Stomach smooth muscle (tissue), 2 donors: Measurements from ENCODE around the gene RIMBP3C.
"Not testable (repeated sequence)": the region's sequence is repeated elsewhere in the genome, so short reads cannot be mapped to it uniquely, and the experiment has no call there.

Experiments
- H3K27ac ChIP-seq: one replicate; pipeline ENCODE4 v1.7.0; 2013; ENCODE audit warnings: mild to moderate bottlenecking, low read length, inconsistent platforms
- H3K27me3 ChIP-seq, 2 donors: one replicate each; pipeline ENCODE4 v1.7.0; 2013; ENCODE audit warnings: low read length in 2 of 2; ENCODE audit not compliant: insufficient read depth in 2 of 2, control insufficient read depth in 1 of 2
- H3K36me3 ChIP-seq, 2 donors: one replicate each; pipeline ENCODE4 v1.7.0; 2013; ENCODE audit warnings: low read length in 2 of 2; ENCODE audit not compliant: control insufficient read depth in 2 of 2, insufficient read depth in 2 of 2
- H3K4me1 ChIP-seq: one replicate; pipeline ENCODE4 v1.7.0; 2013; ENCODE audit warnings: low read length; ENCODE audit not compliant: control insufficient read depth, insufficient read depth
- H3K4me3 ChIP-seq, 2 donors: one replicate each; pipeline ENCODE4 v1.7.0; 2013; ENCODE audit warnings: low read length in 2 of 2
- H3K9ac ChIP-seq, 2 donors: one replicate each; pipeline ENCODE4 v1.7.0; 2013; ENCODE audit warnings: low read length in 2 of 2, mild to moderate bottlenecking in 1 of 2
- H3K9me3 ChIP-seq, 2 donors: one replicate each; pipeline ENCODE4 v1.7.0; 2013; ENCODE audit warnings: low read length in 2 of 2; ENCODE audit not compliant: control insufficient read depth in 2 of 2
- donor health status: healthy.
- donor health status: Pancreatic carcinoma.

Gene RIMBP3C

DNA sequence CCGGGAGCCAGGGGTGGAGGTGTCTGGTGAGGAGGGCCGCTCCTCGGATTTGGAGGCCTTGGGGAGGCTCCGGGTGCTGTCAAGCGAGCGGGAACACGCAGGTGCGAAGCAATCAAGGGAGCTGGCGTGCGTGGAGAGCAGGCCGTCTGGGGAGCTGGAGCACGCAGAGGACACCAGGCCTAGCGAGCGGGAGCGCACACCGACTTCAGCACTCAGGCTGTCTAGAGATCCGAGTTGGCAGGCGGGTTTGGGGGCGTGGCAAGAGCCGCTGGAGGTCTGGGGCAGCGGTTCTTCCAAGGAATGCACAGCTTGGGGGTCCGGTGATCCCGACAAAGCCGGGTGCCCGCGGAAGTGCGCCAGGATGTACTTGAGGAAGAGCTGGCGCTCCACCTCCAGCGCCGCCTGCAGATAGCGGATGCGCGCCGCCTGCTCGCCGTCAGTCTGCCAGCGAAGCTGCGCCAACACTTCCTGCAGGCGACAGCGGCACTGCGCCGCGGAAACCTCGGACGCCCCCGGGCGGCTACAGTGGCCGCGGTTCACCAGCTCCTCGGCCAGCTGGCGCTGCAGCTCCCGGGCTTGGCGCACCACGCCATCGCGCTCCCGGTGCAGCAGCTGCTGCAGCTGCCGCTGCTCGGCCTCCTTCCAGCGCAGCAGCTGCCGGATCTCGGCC is 1.1 kb downstream of the RIMBP3C start:
- H3K27ac ChIP-seq, H3K4me3 ChIP-seq, H3K27me3 ChIP-seq, H3K36me3 ChIP-seq, H3K9ac ChIP-seq, H3K4me1 ChIP-seq, H3K9me3 ChIP-seq: not testable (repeated sequence)

- not testable (repeated sequence) for H3K9ac ChIP-seq, H3K4me3 ChIP-seq, H3K9me3 ChIP-seq, H3K27ac ChIP-seq, H3K27me3 ChIP-seq, H3K4me1 ChIP-seq, H3K36me3 ChIP-seq
Measured at GRCh38 chr22:21549558-21549957, 1.7 kb downstream of the RIMBP3C start.

DNA sequence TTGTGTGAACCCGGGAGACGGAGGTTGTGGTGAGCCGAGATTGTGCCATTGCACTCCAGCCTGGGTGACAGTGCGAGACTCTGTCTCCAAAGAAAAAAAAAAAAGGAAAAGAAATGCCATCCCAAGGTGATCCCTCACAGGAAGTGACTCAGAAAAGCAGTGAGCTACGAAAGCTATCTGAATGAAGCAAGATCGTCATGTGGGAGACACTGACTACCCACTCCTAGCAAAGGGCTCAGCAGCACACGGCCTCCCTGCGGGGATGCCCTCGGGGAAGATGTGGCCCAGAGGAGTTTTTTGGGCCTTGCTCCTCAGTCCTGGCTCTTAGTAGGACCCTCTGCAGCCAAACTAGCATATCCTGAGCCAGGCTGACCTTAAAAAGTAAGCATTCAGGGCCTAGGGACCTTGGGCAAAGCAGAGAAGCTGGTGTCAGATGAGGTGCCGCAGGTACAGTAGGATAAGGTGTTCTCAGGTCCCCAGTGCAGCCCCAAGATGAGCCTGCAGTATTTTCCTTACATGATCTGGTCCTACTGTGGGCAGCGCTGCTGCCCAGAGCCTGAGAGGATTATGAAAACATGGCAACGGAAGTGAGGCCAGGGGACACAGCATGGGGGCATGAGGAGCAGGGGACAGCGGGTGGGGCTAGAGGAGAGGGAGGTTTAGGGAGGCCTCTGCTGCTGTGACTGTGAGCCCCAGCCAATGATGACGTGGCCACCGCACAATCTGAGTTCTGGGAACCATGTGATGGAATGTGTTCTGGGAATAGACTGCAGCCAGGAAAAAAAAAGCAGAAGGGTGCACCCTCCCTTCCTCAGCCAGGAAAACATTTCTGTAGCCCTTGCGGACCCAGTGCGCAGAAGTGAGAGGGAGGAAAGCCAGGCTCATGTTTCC is 6.6 kb downstream of the RIMBP3C start:
- H3K9ac ChIP-seq, H3K9me3 ChIP-seq, H3K27ac ChIP-seq, H3K27me3 ChIP-seq, H3K36me3 ChIP-seq, H3K4me1 ChIP-seq, H3K4me3 ChIP-seq: not testable (repeated sequence)

GRCh38 chr22:21539862-21540261 is 11.4 kb downstream of the RIMBP3C start:
- H3K27ac ChIP-seq, H3K9ac ChIP-seq, H3K27me3 ChIP-seq, H3K36me3 ChIP-seq, H3K4me1 ChIP-seq, H3K9me3 ChIP-seq, H3K4me3 ChIP-seq: not testable (repeated sequence)

- not testable (repeated sequence) for H3K9ac ChIP-seq, H3K4me1 ChIP-seq, H3K27me3 ChIP-seq, H3K4me3 ChIP-seq, H3K36me3 ChIP-seq, H3K27ac ChIP-seq, H3K9me3 ChIP-seq
Measured at GRCh38 chr22:21532863-21533648, 18.2 kb downstream of the RIMBP3C start.

DNA sequence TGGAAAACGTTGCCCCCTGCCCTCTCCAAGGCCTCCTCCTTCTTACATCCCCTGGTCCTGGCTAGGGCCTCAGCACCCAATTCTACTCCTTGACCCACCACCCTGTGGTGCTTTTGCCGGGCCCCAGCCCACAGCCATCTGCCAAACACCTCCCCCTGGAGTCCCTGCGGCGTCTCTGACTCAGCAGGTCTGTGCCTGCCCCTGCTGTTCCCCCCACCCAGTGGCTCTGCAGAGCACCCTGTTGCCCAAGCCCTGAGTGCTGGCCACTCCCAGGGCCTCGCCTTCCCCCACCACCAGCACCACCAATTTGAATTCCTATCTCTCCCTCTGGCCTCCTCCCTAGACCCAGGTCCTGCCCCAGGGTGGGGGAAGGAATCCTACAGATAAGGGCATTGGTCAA is 19.7 kb downstream of the RIMBP3C start:
- not testable (repeated sequence) for H3K27ac ChIP-seq, H3K36me3 ChIP-seq, H3K27me3 ChIP-seq, H3K4me3 ChIP-seq, H3K9ac ChIP-seq, H3K9me3 ChIP-seq, H3K4me1 ChIP-seq

GRCh38 chr22:21526705-21527500 is 24.4 kb downstream of the RIMBP3C start:
- H3K4me1 ChIP-seq, H3K36me3 ChIP-seq, H3K27ac ChIP-seq, H3K9me3 ChIP-seq, H3K4me3 ChIP-seq, H3K27me3 ChIP-seq, H3K9ac ChIP-seq: not testable (repeated sequence)

DNA sequence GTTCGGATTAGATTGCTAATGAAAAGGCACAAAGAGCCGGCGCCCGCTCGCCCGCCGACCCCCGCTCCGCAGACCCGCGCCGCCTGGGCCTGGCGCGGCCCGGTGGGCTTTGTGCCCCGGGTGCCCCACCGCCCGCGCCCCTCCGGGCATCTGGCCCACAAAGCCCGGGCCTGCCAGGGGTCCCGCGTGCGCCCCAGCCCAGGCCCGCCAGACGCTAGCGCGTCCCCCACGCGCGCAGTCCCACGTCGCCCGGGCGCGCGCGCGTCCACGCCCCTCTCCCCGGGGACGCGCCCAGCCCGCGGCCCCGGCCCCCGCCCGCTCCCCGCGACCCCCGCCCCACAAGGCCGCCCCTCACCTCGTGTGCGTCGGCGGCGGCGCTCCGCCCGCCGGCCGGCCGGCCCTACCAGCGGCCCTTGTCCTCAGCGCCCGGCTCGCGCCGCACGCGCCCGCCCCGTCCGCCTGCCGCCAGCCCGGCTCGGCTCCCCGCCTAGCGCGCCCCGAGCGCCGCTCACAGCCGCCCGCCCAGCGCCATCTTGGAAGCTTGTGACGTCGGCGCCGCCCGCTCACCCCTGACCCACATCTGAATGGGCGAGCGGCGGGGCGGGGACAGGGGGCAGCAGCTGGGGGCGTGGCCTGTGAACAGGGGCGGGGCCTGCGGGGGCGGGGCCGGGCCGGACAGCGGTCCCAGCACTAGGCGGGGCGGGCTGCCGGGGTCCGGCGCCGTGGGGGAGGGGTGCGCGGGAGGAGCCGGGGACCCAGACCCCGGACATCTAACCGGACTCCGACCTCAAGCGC is 34.1 kb downstream of the RIMBP3C start:
- H3K27me3 ChIP-seq, H3K9me3 ChIP-seq, H3K9ac ChIP-seq, H3K4me1 ChIP-seq, H3K36me3 ChIP-seq, H3K27ac ChIP-seq, H3K4me3 ChIP-seq: not testable (repeated sequence)

- not testable (repeated sequence) for H3K27me3 ChIP-seq, H3K4me3 ChIP-seq, H3K9me3 ChIP-seq, H3K36me3 ChIP-seq, H3K27ac ChIP-seq, H3K4me1 ChIP-seq, H3K9ac ChIP-seq
Measured at GRCh38 chr22:21516522-21516921, 34.7 kb downstream of the RIMBP3C start.

DNA sequence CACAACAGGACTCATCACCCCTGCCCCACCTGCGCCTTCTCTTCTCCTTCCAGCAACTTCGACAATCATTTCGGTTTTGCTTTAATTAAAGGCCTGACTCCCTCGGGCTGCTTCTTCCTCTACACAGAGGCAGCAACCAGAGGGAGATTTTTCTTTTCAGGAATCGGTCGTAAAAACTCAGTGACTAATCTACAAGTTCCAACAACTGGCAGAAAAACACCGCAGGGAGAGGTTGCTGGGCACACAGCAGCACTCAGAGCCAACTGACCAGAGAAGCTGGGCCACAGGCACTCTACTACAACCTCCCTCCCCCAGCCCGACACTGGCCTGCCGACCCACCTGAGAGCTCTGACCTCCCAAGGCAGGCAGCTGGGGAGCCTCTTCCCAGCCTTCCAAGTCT is 36.0 kb downstream of the RIMBP3C start:
- H3K9ac ChIP-seq, H3K36me3 ChIP-seq, H3K9me3 ChIP-seq, H3K4me1 ChIP-seq, H3K27ac ChIP-seq, H3K27me3 ChIP-seq, H3K4me3 ChIP-seq: not testable (repeated sequence)
